ES-I3 (cell line): ENCODE results near the gene THSD4.

Experiments used
- H3K36me3 ChIP-seq: 2 replicates; pipeline ENCODE4 v1.6.1; 2013; ENCODE audit warnings: mild to moderate bottlenecking, low read length, control low read depth, moderate library complexity; ENCODE audit not compliant: insufficient read depth
- H3K4me1 ChIP-seq: 2 replicates; pipeline ENCODE4 v1.6.1; 2013; ENCODE audit warnings: mild to moderate bottlenecking, control low read depth, low read length; ENCODE audit not compliant: insufficient read depth
- H3K9ac ChIP-seq: 2 replicates; pipeline ENCODE4 v1.6.1; 2013; ENCODE audit warnings: low read depth, mild to moderate bottlenecking, low read length, moderate library complexity
- H3K9me3 ChIP-seq: 2 replicates; pipeline ENCODE4 v1.6.1; 2013; ENCODE audit warnings: mild to moderate bottlenecking, low read length, moderate library complexity; ENCODE audit not compliant: control insufficient read depth, insufficient read depth

Gene THSD4

DNA sequence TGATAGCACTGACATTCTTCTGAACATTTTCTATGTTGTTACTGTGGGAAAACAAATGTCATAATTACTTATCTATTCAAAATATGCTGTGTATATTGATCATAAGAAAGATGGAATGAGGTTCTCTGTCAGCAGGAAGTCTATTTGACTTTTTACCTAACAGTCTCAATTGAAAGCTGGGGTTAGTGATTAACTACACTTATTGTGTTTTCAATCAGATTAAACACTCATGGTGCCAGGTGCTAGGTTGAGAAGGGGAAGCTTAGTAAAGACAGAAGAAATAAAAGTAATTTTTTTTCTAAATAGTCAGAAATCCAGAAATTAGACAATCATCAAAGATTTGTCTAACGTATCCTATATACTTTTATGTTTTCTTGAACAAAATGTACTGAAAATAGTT is 414.1 kb downstream of the THSD4 start:
- Histone ChIP-seq H3K36me3 (no peaks in the 10 kb centered on the region), H3K9me3 (no peaks in the 10 kb centered on the region), H3K9ac (no peak overlapping the region), H3K4me1 (no peaks in the 10 kb centered on the region; the same call in 1 of the 2 replicates)

DNA sequence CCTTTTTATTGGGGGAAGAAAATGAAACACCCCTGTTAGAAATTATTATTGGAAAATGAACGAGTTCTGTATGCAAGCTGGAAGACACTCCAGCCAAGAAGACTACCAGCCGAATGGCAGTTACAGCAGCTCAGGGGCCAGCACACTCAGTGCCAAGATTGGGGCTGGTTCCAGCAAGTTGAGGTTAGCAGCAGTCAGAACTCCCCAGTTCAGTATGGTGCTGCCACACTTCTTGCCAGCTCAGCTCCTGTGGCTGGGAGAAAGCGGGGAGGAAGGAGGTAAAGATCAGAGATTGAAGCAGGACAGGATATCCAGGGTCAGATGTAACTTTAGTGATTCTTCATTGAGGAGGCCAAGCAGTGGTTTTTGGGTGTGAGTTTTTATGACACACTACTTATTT is 414.8 kb downstream of the THSD4 start:
- no peaks in the 10 kb centered on the region for H3K9me3 ChIP-seq
- no peaks in the 10 kb centered on the region; the same call in 1 of the 2 replicates for H3K4me1 ChIP-seq
- H3K9ac ChIP-seq = no peak overlapping the region
- no peaks in the 10 kb centered on the region for H3K36me3 ChIP-seq

DNA sequence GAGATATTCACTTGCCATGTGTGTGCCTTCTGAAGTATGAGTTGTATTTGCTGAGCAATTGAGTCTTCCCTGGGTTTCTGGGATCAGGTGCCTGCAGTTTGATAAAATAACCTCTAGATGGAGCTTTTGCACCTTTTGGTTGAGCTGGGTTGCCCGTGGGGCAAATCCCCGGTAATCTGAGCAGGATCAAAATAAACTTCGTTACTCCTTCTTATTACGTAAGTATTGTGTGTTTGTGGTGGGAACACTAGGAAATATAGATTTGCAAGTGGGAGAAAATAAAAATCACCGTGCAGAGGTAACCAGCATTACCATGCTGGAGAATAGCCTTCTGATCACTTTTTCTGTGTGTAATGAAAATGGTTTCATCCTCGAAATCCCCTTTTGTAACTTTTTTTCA is 417.7 kb downstream of the THSD4 start:
- Histone ChIP-seq H3K9ac (no peak overlapping the region), H3K4me1 (no peaks in the 10 kb centered on the region), H3K9me3 (no peaks in the 10 kb centered on the region), H3K36me3 (no peaks in the 10 kb centered on the region)

DNA sequence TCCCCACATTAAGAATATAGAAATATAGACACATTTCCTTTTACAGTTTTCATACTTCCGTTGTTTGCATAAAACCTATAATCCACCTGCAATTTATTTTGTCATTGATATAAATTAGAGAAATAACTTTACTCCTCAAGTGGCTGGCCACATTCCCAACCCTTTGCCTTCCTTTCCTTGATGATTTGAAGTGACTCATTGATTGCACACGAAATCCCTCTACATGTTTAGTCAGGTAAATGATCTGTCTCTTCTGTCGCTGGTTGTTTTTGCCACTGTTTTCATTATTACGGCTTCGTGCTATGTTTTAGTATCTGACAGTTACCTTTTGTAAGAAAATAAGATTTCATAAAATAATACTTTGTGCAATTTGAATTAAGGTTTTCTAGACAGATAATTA is 422.9 kb downstream of the THSD4 start:
- no peak overlapping the region for H3K9ac ChIP-seq
- 0 out of 2 replicates have a peak, but pooled peaks cover 6% of the 10 kb centered on the region for H3K4me1 ChIP-seq
- no peaks in the 10 kb centered on the region for H3K9me3 ChIP-seq
- H3K36me3 ChIP-seq = no peaks in the 10 kb centered on the region

DNA sequence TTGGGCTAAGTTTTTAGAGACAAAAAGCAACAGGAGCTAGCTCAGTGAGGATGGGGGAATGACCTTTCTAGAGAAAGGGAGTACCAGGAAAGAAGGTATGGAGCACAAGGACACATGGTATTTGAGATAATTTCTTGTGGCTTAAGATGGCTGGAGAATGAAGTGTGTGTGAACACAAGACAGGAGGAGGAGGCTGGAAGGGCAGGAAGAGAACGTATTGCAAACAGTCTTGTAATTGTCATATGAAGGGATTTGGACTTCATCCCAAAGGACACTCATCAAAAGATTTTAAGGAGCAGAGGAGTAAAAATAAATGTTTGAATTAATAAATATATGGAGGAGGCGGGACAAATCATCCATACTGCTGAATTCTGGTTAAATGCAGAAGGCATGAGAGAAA is 426.5 kb downstream of the THSD4 start:
- Histone ChIP-seq H3K9ac (no peak overlapping the region), H3K36me3 (no peaks in the 10 kb centered on the region), H3K4me1 (0 out of 2 replicates have a peak, but pooled peaks cover 6% of the 10 kb centered on the region), H3K9me3 (no peaks in the 10 kb centered on the region; the same call in 1 of the 2 replicates)

DNA sequence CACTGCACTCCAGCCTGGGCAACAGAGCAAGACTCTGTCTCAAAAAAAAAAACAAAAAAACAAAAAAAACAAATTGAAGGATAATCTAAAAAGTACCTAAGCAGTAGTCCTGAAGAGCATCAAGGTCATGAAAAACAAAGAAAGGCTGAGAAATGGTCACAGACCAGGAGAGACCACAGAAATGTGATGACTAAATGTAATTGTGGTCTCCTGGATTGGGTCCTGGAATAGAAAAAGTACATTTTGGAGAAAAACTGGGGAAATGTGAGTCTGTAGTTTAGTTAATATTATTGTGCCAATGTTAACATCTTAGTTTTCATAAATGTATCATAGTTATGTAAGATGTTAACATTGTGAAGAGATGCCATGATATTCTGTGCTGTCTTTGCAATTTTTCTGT is 427.6 kb downstream of the THSD4 start:
- Histone ChIP-seq H3K9ac (no peak overlapping the region), H3K36me3 (no peaks in the 10 kb centered on the region), H3K4me1 (0 out of 2 replicates have a peak, but pooled peaks cover 6% of the 10 kb centered on the region), H3K9me3 (no peaks in the 10 kb centered on the region; the same call in 1 of the 2 replicates)

DNA sequence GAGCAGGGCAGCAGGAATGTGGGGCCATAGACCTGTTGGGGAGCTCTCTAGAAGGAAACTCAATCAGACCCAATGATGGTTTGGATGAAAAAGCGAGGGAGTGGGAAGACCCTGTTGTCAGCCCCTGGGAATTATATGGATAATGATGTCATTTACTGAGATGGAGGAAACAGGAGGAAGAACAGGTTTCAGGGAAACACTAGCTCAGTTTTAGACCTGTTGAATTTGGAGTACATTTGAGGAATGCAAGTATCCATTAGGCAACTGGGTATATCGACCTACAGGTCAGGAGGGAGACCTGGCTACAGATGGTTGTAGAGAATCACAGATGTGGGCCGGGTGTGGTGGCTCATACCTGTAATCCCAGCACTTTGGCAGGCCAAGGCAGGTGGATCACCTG is 428.1 kb downstream of the THSD4 start:
- H3K9me3 ChIP-seq = no peaks in the 10 kb centered on the region; the same call in 1 of the 2 replicates

DNA sequence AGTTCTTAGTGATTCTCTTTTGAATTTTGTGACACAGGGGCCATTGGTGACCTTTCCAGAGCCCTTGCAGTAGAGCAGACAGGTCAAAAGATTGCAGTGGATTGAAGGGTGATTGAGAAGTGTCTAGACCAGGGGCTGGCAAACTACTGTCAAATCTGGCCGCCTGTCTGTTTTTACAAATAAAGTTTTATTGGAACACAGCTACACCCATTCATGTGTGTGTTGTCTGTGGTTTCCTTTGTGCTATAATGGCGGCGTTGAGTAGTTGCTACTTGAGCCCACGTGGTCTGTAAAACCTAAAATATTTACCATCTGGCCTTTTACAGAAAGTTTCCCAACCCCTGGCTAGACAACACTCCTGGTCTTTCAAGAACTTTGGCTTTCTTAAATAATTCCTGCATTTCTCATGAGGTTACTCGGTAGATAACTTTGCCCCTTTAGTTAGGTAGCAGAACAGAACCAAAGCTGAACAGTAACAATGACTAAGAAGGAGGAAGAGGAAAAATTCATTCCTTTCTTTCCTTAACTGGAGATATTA is 430.0 kb downstream of the THSD4 start:
- Histone ChIP-seq H3K9ac (no peak overlapping the region), H3K9me3 (no peaks in the 10 kb centered on the region; the same call in 1 of the 2 replicates), H3K4me1 (peaks cover 9% of the 10 kb centered on the region; the same call in 1 of the 2 replicates), H3K36me3 (no peaks in the 10 kb centered on the region)

More for the DNA sequence above, 428.1 kb downstream of the THSD4 start:
- H3K4me1 ChIP-seq = 0 out of 2 replicates have a peak, but pooled peaks cover 6% of the 10 kb centered on the region
- no peaks in the 10 kb centered on the region for H3K36me3 ChIP-seq
- H3K9ac ChIP-seq = no peak overlapping the region

DNA sequence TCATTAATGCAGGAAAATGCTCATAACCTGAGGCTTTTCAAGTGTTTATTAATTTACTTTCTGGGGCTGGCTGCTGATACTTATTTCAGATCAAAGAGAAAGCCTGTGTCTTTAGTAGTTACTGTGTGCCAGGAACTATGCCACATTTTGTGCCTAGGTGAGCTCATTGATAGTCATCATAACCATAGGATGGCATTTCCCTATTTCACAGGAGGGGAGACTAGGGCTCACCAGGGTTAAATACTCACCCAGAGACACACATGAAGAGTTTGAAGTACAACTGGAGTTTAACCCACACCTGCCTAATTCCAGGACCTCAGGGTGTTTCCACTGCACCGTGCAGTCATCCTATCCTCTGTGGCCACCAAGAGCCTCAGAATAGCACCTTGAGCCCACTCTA is 430.7 kb downstream of the THSD4 start:
- H3K9me3 ChIP-seq = no peaks in the 10 kb centered on the region; the same call in 1 of the 2 replicates
- no peak overlapping the region for H3K9ac ChIP-seq
- H3K4me1 ChIP-seq = peaks cover 9% of the 10 kb centered on the region; the same call in 1 of the 2 replicates
- H3K36me3 ChIP-seq = no peaks in the 10 kb centered on the region

DNA sequence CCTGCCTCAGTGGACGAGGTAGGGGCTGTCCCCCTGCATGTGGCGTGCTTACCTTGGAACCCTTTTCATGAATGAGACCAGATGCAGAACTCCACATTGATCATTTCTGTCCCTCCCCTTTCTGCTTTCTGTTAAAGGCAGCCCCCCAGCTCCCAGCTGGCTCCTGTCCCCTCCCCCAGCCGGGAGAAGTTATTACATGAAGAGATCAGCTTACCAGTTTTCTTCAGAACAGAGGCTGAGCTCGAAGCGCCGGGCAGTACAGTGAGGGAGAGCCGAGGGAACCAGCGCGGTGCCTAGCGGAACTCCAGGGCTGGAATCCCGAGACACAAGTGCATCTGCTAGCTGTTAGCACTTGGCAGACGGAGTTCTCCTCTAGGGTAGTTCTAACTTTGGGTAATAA is 431.7 kb downstream of the THSD4 start:
- Histone ChIP-seq H3K36me3 (no peaks in the 10 kb centered on the region), H3K9ac (no peak overlapping the region), H3K4me1 (peaks cover 9% of the 10 kb centered on the region; the same call in 1 of the 2 replicates), H3K9me3 (no peaks in the 10 kb centered on the region; the same call in 1 of the 2 replicates)

DNA sequence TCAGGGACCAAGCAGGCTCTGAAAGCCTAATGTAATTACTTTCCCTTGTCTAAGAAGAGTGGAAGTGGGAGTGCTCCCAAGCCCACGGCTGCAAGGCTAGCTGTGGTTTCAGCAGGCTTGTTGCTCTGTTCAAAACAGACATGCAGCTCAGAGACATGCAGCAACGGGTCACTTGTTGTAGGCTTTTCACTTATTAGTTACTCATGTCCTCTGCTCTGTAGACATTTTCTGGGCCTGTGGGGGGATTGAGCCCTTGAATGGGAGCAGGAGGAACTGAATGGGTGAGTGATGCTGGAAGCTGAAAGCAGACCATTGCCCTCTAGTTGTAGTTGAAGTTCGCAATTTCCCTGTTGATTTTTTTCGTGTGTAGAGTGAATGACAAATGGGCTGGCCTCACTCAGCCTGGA is 433.1 kb downstream of the THSD4 start:
- Histone ChIP-seq H3K4me1 (peaks cover 9% of the 10 kb centered on the region; the same call in 1 of the 2 replicates), H3K9me3 (no peaks in the 10 kb centered on the region; the same call in 1 of the 2 replicates), H3K9ac (no peak overlapping the region), H3K36me3 (no peaks in the 10 kb centered on the region)

DNA sequence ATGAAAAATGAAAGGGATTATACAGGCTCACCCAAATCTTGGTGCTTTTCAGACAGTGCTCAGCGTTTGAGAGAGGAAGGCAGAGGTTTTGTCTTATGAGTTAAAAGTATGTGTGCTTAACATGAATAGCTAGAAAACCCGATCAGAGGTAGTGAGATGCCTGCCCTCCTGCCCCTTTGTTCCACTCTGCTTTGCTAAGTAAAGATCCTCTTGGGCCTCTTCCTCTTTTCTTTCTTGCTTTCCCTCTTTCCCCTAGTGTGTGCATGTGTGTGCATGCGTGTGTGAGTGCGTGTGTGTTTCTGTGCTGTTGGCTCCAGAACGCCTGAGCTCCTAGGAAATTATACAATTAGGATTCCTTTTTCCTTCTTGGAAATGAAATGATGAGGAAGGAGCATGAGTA is 433.8 kb downstream of the THSD4 start:
- H3K4me1 ChIP-seq = peaks cover 9% of the 10 kb centered on the region; the same call in 1 of the 2 replicates
- no peaks in the 10 kb centered on the region; the same call in 1 of the 2 replicates for H3K9me3 ChIP-seq
- H3K9ac ChIP-seq = no peak overlapping the region
- H3K36me3 ChIP-seq = no peaks in the 10 kb centered on the region

DNA sequence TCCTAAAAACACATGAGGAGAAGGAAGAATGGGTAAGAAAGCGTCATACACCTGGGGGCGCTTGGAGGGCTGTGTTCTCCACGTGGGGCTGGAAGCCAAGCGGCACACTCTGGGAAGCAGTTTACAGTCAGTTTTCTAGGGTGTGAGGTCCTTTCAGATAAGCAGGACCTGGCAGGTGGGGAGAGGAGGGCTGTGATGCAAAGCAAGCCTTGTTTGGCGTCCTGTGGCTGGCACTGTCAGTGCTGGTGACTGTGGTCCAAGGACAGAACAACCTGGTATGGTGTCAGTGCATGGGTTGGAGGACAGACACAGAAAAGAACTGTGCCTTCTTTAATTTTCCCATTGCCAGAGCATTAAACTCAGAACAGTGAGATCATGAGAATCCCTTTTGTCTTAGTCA is 434.4 kb downstream of the THSD4 start:
- Histone ChIP-seq H3K4me1 (peaks cover 9% of the 10 kb centered on the region; the same call in 1 of the 2 replicates), H3K9ac (no peak overlapping the region), H3K36me3 (no peaks in the 10 kb centered on the region), H3K9me3 (no peaks in the 10 kb centered on the region; the same call in 1 of the 2 replicates)

DNA sequence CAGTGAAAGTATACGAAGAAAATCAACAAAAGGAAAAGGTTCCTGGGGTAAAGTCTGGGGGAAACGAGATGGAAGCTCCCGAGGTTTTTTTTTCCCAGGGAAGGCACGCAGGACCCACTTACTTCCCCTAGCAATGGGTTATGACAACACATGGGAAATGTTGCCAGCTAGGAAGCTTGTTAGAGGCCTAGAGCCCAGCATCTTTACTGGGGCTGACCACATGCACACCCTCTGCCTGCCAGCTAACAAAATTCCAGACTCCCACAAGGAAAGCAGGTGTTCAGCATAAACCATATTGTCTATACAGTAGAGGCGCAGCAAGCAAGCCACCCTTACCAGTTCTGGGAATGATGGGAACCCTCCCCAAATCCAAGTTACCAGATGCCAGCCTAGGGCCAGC is 436.3 kb downstream of the THSD4 start:
- no peak overlapping the region for H3K9ac ChIP-seq
- peaks cover 9% of the 10 kb centered on the region; the same call in 1 of the 2 replicates for H3K4me1 ChIP-seq
- no peaks in the 10 kb centered on the region for H3K36me3 ChIP-seq
- no peaks in the 10 kb centered on the region for H3K9me3 ChIP-seq

DNA sequence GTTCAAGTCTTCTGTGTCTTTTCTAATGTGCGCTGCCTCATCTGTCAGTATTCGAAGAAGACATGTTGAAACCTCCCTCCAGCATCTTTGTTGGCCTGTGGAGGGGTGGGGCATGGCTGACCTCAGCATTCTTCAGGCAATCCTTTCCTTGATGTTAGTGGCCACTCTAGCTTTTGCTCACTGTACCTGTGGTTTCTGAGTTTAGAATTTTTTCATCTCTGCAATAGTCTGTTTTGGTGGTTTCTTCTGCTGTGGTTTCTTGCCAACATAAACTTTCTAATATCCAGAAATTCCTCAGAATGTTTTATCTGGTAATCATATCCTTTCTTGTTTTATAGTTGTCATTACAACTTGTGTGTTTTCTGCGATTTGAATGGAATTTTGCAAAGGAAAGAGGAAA is 443.8 kb downstream of the THSD4 start:
- no peak overlapping the region for H3K9ac ChIP-seq
- no peaks in the 10 kb centered on the region for H3K9me3 ChIP-seq
- no peaks in the 10 kb centered on the region for H3K4me1 ChIP-seq
- no peaks in the 10 kb centered on the region for H3K36me3 ChIP-seq
